ENCODE results near the gene WASF1.

DNA sequence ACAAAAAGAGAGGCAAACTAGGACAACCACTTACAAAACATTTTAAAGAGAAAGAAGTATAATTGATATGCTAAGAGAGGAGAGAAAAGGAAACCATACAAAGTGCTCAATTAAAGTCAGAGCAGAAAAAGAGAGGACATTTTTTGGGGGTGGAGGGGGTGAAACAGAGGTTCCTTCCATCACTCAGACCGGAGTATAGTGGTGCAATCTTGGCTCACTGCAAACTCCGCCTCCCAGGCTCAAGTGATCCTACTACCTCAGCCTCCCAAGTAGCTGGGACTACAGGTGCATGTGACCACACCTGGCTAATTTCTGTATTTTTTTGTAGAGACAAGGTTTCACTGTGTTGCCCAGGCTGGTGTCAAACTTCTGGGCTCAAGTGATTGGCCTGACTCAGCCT lies 9.4 kb downstream of the WASF1 start:
- TF ChIP-seq, protein P1, sequence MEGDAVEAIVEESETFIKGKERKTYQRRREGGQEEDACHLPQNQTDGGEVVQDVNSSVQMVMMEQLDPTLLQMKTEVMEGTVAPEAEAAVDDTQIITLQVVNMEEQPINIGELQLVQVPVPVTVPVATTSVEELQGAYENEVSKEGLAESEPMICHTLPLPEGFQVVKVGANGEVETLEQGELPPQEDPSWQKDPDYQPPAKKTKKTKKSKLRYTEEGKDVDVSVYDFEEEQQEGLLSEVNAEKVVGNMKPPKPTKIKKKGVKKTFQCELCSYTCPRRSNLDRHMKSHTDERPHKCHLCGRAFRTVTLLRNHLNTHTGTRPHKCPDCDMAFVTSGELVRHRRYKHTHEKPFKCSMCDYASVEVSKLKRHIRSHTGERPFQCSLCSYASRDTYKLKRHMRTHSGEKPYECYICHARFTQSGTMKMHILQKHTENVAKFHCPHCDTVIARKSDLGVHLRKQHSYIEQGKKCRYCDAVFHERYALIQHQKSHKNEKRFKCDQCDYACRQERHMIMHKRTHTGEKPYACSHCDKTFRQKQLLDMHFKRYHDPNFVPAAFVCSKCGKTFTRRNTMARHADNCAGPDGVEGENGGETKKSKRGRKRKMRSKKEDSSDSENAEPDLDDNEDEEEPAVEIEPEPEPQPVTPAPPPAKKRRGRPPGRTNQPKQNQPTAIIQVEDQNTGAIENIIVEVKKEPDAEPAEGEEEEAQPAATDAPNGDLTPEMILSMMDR (conservative IDR thresholded peaks at IDR 0.05; ENCODE audit: low read length) = no peak
- no peak for TF ChIP-seq EZH2phosphoT487 (IDR thresholded peaks at IDR 0.05; ENCODE audit: borderline replicate concordance)
